Measurements from ENCODE around the gene MYO5C.
"Not testable (repeated sequence)": the region's sequence is repeated elsewhere in the genome, so short reads cannot be mapped to it uniquely, and the experiment has no call there.

MYO5C gene

GRCh38 chr15:52170199-52170598, 125.4 kb downstream of the MYO5C start:
- not testable (repeated sequence) for DNase-seq (ENCODE audit: low read depth)

GRCh38 chr15:52165494-52166131, 130.0 kb downstream of the MYO5C start:
- not testable (repeated sequence) for DNase-seq (ENCODE audit: low read depth)

- no peak for DNase-seq (ENCODE audit: low read depth)
Observed at GRCh38 chr15:52164631-52165265, 130.9 kb downstream of the MYO5C start.

GRCh38 chr15:52163321-52164190, 132.0 kb downstream of the MYO5C start:
- no peak for DNase-seq (ENCODE audit: low read depth)

- no peak for DNase-seq (ENCODE audit: low read depth)
Observed at GRCh38 chr15:52162876-52163275, 132.7 kb downstream of the MYO5C start.

- DNase-seq (ENCODE audit: low read depth): no peak
Observed at GRCh38 chr15:52162260-52162659, 133.3 kb downstream of the MYO5C start.

GRCh38 chr15:52161406-52161966, 134.1 kb downstream of the MYO5C start:
- DNase-seq (ENCODE audit: low read depth): no peak

GRCh38 chr15:52159645-52160044, 136.0 kb downstream of the MYO5C start:
- DNase-seq (ENCODE audit: low read depth): no peak

GRCh38 chr15:52158084-52158765, 137.4 kb downstream of the MYO5C start:
- DNase-seq (ENCODE audit: low read depth): no peak

GRCh38 chr15:52155878-52156277, 139.7 kb downstream of the MYO5C start:
- DNase-seq (ENCODE audit: low read depth): no peak

GRCh38 chr15:52154896-52155865, 140.4 kb downstream of the MYO5C start:
- no peak for DNase-seq (ENCODE audit: low read depth)

GRCh38 chr15:52153900-52154895, 141.4 kb downstream of the MYO5C start:
- no peak for DNase-seq (ENCODE audit: low read depth)

GRCh38 chr15:52151353-52151752, 144.3 kb downstream of the MYO5C start:
- no peak for DNase-seq (ENCODE audit: low read depth)

- DNase-seq (ENCODE audit: low read depth): no peak
Observed at GRCh38 chr15:52150871-52151270, 144.7 kb downstream of the MYO5C start.

GRCh38 chr15:52150043-52150825, 145.4 kb downstream of the MYO5C start:
- DNase-seq (ENCODE audit: low read depth): no peak

GRCh38 chr15:52148403-52148802, 147.2 kb downstream of the MYO5C start:
- no peak for DNase-seq (ENCODE audit: low read depth)

GRCh38 chr15:52146776-52147175, 148.8 kb downstream of the MYO5C start:
- DNase-seq (ENCODE audit: low read depth): no peak

GRCh38 chr15:52146261-52146660, 149.3 kb downstream of the MYO5C start:
- no peak for DNase-seq (ENCODE audit: low read depth)
